ENCODE data around the gene LRRC36.
A peak's percentile ranks its signal among the peaks of the same experiment; 100 is the strongest.

Gene LRRC36

DNA sequence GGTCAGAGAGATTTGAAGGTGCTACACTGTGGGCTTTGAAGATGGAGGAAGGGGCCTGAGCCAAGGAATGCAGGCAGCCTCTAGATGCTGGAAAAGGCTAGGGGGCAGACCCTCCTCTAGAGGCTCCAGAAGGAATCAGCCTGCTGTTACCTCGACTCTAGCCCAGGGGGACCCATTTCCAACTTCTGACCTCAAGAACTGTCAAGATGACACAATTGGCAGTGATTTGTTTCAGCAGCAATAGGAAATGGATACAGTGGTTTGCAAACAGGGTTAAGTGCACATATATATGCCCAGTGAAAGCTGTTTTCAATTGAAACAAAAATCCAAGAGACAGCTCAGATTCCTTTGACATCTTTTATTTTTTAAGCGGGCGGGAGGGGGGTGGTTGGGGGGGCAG, 93.3 kb downstream of the LRRC36 start:
- no peak for DNase-seq (ENCODE audit: low read depth in 3 of 3, low spot score in 1 of 3)

- no peak for DNase-seq (ENCODE audit: low read depth in 3 of 3, low spot score in 1 of 3)
Observed at GRCh38 chr16:67421030-67421429, 94.4 kb downstream of the LRRC36 start.

- no peak for DNase-seq (ENCODE audit: low read depth in 3 of 3, low spot score in 1 of 3)
Observed at GRCh38 chr16:67423015-67423414, 96.4 kb downstream of the LRRC36 start.

GRCh38 chr16:67423611-67424260, 97.1 kb downstream of the LRRC36 start:
- no peak for DNase-seq (ENCODE audit: low read depth in 3 of 3, low spot score in 1 of 3)

- DNase-seq (ENCODE audit: low read depth in 3 of 3, low spot score in 1 of 3), result no peak
Observed at GRCh38 chr16:67424261-67424615, 97.6 kb downstream of the LRRC36 start.

GRCh38 chr16:67425061-67425460, 98.4 kb downstream of the LRRC36 start:
- no peak for DNase-seq (ENCODE audit: low read depth in 3 of 3, low spot score in 1 of 3)

GRCh38 chr16:67425580-67425979, 99.0 kb downstream of the LRRC36 start:
- no peak for DNase-seq (ENCODE audit: low read depth in 3 of 3, low spot score in 1 of 3)

- DNase-seq (ENCODE audit: low read depth in 3 of 3, low spot score in 1 of 3), result no peak
Observed at GRCh38 chr16:67426022-67426421, 99.4 kb downstream of the LRRC36 start.

DNA sequence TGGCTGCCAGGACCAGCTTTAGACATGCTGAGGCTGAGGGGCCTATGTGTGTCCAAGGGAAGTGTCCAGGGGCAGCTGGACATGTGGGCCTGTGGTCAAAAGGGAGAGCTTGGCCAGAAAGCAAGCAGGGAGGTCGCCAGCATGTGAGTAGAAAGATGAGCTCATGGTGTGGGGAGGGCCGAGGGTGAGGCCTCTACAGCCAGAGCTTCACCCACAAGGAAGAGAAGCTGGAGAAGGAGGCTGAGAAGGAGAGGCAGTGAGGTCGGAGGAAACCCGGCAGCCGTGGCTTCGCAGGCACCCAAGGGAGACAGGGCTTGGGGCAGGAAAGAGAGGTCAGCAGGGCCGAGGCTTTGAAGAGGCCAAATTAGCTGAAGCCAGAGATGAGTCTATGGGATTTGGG, 100.3 kb downstream of the LRRC36 start:
- DNase-seq (ENCODE audit: low read depth in 3 of 3, low spot score in 1 of 3), result no peak

DNA sequence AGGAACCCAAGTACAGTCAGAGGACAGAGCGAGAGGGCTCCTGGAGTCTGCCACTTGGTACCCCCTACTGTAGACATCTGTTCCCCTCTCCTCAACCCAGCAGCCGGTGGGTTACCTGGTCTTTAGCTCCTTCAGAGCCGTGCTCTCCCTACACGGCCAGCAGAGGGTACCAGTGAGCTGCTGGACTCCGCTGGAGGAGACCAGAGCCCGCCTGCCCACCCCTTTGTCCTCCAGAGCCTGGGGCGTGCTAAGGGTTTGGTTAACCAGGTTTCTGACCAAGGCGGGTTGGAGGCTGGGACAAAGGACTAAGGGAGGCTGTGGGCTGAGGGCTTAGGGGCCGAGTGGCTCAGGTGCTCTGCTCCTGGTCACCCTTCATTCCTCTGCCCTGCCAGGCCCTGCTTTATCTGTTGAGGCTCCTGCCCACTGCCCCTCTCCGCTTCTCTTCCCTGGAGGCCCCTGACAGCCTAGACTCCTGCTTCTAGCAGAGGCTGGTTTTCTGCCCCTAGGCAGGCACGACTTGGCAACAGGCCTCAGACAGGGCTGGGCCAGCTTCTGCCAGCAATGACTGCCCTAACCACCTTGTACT, 101.6 kb downstream of the LRRC36 start:
- DNase-seq (ENCODE audit: low read depth in 3 of 3, low spot score in 1 of 3), result peak in 1 of 3 donors; percentile 36

DNA sequence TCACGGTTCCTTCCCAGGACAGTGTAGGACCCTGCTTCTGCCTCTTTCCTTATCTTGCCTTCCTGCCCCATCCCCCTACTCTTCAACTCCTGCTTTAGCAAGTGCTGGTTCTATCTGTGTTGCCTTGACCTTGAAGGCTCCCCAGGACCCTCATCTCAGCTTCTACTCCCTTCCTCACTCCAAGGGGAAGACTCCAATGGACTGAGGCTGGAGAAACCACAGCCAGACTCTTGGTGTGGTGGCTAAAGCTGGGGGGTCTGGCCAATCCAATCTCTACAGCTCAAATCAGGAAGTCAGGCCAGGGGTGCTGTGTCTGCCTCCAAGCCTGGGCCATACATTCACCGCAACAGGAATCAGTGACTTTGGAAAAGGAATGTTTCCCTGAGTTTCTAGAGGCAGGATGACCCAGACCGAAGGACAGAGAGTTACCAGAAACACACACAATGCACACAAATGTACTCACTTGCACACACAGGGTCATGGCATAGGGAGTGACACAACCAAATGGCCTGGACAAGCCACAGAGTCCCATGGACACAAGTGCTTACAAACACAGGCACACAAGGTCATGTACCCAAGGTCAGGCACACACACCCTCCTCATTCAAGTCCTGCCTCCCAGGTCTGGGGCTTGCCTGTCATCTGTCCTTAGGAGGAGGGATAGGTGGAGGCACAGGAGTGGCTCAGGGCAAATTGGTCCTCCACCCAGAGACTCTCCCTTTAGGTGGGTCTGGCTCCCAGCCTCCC, 102.6 kb downstream of the LRRC36 start:
- no peak for DNase-seq (ENCODE audit: low read depth in 3 of 3, low spot score in 1 of 3)

GRCh38 chr16:67429799-67430503, 103.3 kb downstream of the LRRC36 start:
- DNase-seq (ENCODE audit: low read depth in 3 of 3, low spot score in 1 of 3), result no peak

- peak in 1 of 3 donors; percentile 32 for DNase-seq (ENCODE audit: low read depth in 3 of 3, low spot score in 1 of 3)
Observed at GRCh38 chr16:67430504-67430976, 103.9 kb downstream of the LRRC36 start.

DNA sequence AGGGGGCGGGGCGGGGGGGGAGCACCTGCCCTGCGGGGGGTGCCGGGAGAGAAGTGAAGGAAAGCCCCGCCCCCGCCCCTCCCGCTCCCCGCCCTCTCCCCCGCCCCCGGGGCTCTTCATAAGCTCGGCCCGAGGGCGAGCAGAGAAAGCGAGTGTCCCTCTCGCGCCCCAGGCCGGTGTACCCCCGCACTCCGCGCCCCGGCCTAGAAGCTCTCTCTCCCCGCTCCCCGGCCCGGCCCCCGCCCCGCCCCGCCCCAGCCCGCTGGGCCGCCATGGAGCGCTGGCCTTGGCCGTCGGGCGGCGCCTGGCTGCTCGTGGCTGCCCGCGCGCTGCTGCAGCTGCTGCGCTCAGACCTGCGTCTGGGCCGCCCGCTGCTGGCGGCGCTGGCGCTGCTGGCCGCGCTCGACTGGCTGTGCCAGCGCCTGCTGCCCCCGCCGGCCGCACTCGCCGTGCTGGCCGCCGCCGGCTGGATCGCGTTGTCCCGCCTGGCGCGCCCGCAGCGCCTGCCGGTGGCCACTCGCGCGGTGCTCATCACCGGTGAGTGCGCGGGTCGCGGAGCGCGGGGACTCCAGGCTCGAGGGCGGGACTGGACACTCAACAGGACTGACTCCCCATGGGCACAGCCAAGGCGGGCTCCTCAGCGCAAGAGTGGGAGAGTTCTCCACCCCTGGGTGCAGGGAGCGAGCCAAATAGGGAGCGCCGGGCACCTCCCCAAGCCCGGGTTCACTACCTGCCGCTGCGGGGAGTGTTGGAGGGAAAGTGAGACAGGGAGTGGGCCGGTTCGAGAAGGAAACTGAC, 104.6 kb downstream of the LRRC36 start, which contains the start of gene HSD11B2:
TSS of gene HSD11B2 (plus strand) at position 145 of the 798 bp plus-strand sequence. CDS start at position 273, 128 bp downstream.
- peak in 1 of 3 donors; percentile 16 for DNase-seq (ENCODE audit: low read depth in 3 of 3, low spot score in 1 of 3)

DNA sequence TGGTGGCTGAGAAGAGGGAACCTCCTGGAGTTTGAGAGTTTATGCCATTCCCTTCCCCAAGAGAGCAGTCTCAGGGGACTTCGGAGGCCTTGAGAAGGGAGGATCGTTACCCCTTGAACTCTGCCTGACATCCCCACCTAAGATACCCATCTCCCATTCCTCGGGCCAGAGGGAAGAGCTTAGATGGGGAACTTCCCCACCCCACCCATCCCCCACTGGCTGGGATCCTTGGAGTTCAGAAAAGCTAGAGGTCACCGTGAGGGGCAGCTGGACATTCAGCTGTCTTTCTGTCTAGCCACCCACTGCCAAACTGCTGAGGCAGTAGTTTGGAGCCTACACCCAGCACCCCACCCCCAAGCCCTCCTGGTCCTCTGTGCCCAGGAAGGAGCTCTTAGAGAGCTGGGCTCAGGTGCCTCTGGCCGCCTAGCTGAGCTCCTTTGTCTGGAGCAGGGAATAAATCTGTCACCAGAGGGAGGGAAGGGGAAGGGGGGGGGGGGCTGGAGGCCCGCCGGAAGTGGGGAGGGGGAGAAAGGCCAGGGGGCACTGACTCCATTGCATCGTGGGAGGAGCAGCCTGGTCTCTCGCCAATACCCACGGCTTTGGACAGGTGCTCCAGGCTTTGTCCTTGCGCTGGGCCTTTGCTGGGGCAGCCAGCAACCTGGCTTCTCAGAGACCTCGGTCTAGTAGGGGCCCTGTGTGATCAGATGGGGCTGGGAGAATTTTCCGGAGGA, 105.3 kb downstream of the LRRC36 start:
- no peak for DNase-seq (ENCODE audit: low read depth in 3 of 3, low spot score in 1 of 3)

DNA sequence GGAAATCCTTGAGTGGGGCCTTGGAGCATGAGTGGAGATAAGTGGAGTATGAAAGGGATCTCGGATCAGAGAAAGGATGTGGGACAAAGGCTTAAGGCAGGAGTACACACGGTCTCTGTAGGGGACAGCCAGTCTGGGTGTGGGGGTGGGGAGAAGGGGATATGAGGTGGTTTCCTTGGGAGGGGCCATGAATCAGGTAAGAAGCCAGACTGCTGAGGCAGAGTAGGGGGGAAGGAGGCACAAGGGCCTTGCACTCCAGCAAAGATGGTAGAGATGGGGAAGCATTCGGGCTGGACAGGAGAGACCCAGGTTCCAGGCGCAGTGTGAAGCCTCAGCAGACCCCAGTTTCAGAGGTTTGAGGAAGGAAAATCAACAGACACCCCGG, 105.9 kb downstream of the LRRC36 start:
- DNase-seq (ENCODE audit: low read depth in 3 of 3, low spot score in 1 of 3), result no peak

GRCh38 chr16:67433131-67433719, 106.6 kb downstream of the LRRC36 start:
- DNase-seq (ENCODE audit: low read depth in 3 of 3, low spot score in 1 of 3), result no peak

Measured in stimulated activated CD4-positive, alpha-beta T cell treated with anti-CD3 and anti-CD28 coated beads, TNF-alpha, amount 100 ng/mL, for 1 hour (primary cell).